ENCODE results near the gene MS4A2.
"Not testable (repeated sequence)": the region's sequence is repeated elsewhere in the genome, so short reads cannot be mapped to it uniquely, and the experiment has no call there.

The MS4A2 gene

DNA sequence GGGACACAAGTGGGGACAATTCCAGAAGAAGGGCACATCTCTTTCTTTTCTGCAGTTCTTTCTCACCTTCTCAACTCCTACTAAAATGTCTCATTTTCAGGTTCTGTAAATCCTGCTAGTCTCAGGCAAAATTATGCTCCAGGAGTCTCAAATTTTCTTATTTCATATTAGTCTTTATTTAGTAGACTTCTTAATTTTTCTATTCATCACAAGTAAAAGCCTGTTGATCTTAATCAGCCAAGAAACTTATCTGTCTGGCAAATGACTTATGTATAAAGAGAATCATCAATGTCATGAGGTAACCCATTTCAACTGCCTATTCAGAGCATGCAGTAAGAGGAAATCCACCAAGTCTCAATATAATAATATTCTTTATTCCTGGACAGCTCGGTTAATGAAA lies at the start of gene MS4A2:
Gene MS4A2 (plus strand): TSS at position 301 of the 400 bp plus-strand sequence. CDS start 102 bp downstream, outside the sequence.
- no peak for DNase-seq (ENCODE audit: low read depth)

DNA sequence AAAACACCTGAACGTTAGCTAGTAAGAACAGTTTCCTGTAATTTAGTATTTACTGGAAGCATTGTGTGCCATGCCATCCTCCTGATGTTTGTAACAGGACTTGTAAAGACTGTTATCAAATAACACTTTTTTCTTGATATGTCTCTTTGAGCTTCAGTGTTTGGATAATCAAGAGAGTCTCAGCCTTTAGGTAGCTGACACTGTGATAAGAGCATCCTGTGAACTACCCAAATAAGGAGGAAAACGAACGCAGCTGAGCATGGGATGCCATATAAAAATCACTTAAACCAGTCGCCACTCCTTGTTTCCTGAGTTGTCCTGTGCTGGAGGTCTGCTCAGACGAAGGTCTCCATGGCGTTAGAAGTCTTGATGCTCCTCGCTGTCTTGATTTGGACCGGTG lies 48.4 kb upstream of the MS4A2 start, which contains the start of gene OOSP2:
Gene OOSP2 (plus strand): TSS at position 301 of the 400 bp plus-strand sequence. CDS start 51 bp downstream, at position 352.
- no peak for DNase-seq (ENCODE audit: low read depth)

DNA sequence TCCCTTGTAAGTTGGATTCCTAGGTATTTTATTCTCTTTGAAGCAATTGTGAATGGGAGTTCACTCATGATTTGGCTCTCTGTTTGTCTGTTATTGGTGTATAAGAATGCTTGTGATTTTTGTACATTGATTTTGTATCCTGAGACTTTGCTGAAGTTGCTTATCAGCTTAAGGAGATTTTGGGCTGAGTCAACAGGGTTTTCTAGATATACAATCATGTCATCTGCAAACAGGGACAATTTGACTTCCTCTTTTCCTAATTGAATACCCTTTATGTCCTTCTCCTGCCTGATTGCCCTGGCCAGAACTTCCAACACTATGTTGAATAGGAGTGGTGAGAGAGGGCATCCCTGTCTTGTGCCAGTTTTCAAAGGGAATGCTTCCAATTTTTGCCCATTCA lies 38.0 kb upstream of the MS4A2 start:
- DNase-seq (ENCODE audit: low read depth) = not testable (repeated sequence)

DNA sequence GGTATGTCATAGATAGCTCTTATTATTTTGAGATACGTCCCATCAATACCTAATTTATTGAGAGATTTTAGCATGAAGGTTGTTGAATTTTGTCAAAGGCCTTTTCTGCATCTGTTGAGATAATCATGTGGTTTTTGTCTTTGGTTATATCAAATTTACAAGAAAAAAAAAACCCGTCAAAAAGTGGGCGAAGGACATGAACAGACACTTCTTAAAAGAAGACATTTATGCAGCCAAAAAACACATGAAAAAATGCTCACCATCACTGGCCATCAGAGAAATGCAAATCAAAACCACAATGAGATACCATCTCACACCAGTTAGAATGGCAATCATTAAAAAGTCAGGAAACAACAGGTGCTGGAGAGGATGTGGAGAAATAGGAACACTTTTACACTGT lies 37.6 kb upstream of the MS4A2 start:
- DNase-seq (ENCODE audit: low read depth) = not testable (repeated sequence)

DNA sequence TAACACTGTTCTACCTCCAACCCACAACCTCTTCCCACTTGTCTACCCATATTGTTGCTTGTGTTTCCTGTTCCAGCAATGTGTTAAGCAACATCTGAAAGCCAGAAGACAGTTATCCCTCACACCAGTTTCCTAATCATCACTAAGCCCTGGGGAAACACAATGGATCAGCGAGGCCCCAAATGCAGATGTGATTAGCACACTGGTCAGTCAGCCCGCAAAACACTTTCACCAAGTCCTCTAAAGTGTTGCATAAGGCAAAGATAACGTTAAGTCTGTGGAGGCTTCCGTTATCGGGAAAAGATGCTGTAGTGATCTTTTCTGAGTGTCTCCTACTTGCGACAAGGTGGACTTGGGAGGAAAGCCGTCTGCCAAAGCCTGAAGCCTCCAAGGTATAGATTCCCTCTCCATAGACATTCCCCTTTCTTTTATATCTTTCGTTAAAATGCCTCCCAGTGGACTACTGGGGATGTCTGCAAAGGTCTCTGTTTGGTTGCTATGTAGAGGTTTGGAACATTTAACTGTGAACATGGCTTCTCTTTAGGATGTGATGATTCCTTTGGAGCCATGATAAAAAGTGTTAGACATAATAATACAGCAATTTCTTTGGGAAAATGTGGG lies 32.0 kb upstream of the MS4A2 start, which contains the start of gene MS4A3:
Gene MS4A3 (plus strand): TSS at position 317 of the 621 bp plus-strand sequence. CDS start 4,496 bp downstream, outside the sequence.
- no peak for DNase-seq (ENCODE audit: low read depth)

DNA sequence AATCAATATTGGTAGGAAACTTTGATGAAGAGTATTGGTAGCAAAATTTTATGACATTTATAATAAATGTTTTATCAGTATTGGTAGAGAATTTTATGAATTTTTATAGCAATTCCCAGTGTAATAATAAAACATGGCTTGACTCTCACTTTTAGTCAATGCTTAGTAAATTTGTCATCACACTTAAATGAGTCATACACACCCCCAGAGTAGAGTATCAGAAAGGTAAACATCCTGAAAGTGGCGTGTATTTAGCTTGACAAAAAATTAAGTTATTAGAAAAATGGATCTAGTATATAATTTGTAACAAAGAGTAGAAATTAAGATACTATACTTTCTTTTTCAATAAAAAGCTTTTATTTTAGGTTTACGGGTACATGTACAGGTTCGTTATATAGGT lies 29.4 kb upstream of the MS4A2 start:
- no peak for DNase-seq (ENCODE audit: low read depth)

DNA sequence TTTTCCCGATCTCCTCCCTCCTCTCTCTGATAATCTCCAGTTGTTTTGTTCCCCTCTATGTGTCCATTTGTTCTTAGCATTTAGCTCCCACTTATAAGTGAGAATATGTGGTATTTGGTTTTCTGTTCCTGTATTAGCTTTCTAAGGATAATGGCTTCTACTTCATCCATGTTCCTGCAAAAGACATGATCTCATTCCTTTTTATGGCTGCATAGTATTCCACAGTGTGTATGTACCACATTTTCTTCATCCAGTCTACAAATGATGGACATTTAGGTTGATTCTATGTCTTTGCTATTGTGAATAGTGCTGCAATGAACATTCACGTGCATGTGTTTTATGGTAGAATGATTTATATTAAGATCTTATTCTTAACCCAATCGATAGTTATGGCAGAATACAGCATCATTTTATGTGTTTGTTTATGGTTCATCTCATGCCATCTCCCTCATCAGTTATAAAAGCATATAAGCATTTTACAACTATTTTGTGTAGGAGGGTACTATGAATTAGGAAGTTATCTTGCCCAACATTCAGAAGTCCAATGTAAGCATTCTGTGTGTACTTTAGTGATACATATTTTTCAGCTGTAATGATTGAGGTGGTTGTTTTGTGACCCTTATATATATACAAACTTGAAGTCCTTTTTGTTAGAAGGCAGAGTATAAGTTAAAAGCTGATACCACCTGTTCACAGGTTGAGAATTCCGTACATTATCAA lies 28.8 kb upstream of the MS4A2 start:
- no peak for DNase-seq (ENCODE audit: low read depth)

DNA sequence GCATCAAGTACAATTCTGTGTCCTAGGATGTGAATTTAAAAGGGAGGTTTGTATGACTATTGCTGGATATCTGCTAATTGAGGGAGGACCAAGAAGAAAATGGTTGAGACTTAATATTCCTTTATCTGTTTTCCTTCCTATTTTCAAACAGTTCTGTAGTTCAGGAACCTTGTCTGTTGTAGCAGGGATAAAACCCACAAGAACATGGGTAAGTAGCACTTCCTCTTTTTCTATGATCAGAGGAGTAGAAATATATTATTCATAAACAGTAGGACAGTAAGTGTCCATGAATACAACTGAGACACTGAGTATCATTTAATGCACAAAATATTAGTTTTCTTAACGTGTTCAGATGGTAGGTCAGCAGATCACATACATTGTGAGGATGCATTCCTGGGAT lies 24.4 kb upstream of the MS4A2 start:
- DNase-seq (ENCODE audit: low read depth) = no peak

DNA sequence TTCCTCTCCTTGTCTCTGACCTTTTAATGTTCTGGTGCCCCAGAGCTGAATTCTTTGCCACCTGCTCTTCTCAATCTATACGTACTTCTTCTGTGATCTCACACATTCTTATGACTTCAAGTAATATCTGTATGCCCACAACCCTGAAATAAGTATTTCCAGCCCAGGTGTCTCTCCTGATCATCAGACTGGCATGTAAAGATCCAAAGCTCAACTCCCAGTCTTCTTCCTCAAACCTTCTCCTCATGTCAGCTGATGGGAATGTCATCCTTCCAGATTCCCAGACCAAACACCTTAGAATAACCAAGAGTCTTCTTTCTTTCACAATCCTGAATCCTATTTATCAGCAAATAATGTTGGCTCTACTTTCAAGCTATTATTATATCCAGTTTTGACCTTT lies 22.7 kb upstream of the MS4A2 start:
- no peak for DNase-seq (ENCODE audit: low read depth)

DNA sequence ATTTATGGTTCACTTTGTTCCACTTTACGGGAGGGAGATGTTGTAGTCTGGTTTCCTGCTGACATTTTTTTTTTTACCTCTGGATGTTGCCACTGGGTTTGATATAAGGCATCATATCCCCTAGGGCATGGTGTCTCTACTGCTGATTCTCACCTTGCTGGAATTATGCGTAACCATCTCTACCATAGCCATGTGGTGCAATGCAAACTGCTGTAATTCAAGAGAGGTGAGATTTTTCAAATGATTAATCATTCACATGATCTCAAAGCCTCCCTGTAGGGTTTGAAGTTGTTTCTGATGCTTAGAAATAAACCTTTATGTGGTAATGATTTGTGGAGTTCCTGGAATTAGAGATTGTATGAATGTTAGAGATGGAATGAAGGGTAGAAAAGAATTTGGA lies 19.0 kb upstream of the MS4A2 start:
- no peak for DNase-seq (ENCODE audit: low read depth)

DNA sequence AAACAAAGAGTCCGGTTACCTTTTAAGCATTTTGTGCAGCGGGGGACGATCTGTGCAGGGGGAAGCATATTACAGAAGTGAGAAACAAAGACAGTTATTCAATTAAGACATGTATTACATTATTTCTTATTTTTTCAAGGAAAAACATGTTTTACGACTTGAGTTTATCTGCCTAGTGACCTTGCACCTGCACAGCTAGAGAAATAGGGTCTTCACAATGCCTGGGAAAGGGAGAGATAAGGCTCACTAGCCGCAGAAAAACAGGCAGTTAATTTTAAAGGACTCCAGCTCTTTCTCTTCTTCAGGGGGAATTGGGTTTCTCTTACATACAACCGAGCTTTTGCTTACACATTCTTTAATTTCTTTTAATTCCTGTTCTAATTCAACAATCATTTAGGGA lies 16.8 kb upstream of the MS4A2 start:
- not testable (repeated sequence) for DNase-seq (ENCODE audit: low read depth)

DNA sequence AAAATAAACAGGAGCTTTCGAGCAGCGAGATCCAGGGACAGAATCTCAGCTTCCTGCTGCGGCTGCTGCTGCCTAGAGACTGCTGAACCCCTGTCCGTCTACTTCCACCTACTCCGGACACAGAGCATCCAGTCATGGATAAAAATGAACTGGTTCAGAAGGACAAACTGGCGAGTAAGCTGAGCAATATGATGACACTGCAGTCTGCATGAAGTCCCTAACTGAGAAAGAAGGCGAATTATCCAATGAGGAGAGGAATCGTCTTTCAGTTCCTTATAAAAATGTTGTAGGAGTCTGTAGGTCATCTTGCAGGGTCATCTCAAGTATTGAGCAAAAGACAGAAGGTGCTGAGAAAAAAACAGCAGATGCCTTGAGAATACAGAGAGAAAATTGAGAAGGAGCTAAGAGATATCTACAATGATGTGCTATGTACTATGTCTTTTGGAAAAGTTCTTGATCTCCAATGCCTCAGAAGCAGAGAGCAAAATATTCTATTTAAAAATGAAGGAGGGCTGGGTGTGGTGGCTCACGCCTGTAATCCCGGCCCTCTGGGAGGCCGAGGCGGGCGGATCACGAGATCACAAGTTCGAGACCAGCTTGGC lies 11.1 kb upstream of the MS4A2 start:
- DNase-seq (ENCODE audit: low read depth) = no peak

DNA sequence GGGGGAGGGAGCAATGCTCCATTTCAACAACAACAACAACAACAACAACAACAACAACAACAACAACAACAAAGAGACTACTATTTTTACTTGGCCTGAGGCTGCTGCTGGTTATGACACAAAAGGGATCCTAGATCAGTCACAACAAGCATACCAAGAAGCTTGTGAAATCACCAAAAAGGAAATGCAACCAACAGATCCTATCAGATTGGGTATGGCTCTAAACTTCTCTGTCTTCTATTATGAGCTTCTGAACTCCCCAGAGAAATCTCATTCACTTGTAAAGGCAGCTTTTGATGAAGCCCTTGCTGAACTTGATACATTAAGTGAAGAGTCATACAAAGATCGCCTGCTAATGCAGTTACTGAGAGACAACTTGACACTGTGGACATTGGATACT lies 10.5 kb upstream of the MS4A2 start:
- DNase-seq (ENCODE audit: low read depth) = no peak

DNA sequence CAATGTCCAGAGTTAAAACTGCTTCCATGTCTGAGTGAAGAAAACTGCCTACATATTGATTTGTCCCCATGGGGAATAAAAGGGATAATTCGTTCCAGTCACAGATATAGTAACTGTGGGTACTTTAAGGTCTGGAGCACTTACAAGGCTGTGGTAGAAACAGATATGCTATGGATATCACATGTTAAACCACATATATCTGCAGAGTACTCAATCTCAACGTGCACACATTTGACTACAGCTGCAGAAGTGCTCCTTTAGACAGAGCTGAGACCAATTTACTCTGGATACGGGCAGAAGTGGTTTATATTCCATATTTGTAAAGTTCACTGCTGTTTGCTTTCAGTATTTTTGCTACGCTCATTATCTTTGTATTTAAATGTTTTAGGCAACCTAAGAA lies 9.7 kb upstream of the MS4A2 start:
- DNase-seq (ENCODE audit: low read depth) = no peak

DNA sequence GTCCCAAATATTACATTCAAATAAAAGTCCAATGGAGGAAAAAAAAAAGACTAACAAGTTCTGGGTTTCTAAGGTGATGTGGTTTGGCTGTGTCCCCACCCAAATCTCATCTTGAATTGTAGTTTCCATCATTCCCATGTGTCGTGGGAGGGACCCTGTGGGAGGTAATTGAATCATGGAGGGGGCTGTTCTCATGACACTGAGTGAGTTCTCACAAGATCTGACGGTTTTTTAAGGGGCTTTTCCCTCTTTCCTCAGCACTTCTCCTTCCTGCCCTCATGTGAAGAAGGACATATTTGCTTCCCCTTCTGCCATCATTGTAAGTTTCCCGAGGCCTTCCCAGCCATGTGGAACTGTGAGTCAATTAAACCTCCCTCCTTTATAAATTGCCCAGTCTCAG lies 7.9 kb upstream of the MS4A2 start:
- no peak for DNase-seq (ENCODE audit: low read depth)

DNA sequence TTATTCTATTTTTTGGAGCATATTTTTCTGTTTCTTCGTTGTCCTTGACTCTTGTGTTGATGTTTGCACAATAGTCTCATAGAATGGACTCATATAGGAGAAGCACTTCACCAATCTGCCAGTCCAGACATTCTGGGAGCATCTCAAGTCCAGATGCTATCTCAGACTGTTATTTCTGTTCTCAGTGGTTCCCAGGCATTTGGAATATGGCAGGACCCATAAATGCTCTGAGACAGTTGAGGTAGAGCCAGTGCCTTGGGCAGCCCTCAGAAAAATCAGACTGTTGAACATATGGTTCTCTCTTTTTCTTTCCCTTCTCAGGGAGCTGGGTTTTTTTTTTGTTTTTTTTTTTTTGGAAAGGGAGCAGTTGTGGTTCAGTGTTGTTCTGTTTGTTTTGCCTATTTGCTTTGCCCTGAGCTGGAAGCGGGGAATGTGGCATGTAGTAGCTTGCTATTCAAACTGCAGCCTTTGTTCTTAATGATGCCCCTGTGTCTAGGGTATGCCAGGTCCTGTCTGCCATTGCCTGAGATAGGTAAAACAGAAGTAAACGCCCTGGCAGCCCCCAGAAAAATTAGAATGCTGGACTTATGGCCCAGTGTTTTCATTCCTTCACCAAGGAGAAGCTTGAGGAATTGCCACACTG lies 3.7 kb upstream of the MS4A2 start:
- no peak for DNase-seq (ENCODE audit: low read depth)

DNA sequence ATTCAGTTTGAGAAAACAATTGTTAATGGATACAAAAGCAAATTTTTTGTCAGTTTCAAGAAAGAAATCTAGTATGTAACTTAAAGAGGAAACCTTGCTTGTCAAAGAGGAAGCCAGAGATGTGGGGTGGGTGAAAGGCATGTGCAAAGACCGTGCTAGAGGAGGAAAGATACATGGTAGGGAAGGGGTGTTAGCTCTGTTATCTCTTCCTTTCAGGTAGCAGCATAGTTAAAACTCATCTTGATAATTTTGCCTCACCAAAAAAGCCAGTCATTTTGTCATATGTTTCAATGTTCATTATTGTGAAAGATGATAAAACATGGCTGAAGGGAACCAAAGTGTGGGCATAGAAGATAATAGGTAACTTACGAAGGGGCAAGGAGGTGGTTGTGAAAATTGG lies 2.6 kb upstream of the MS4A2 start:
- DNase-seq (ENCODE audit: low read depth) = no peak

DNA sequence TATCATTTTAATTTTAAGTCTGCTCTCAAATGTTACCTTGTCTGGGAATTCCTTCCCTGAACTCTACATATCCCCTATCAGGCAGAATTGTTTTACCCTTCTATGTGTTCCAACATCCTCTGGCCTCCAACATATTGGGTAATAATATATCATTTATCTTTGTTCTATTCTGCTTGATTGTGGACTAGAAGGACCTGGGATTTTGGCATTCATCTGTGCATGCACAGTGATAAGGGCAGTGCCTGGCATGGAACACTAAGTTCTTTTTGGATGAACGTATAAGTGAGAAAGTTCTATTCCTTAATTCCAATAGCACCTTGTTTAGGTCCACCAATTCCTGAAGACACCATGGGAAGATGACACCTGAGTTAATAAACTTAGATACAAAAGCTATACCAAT lies 1.2 kb upstream of the MS4A2 start:
- no peak for DNase-seq (ENCODE audit: low read depth)

DNA sequence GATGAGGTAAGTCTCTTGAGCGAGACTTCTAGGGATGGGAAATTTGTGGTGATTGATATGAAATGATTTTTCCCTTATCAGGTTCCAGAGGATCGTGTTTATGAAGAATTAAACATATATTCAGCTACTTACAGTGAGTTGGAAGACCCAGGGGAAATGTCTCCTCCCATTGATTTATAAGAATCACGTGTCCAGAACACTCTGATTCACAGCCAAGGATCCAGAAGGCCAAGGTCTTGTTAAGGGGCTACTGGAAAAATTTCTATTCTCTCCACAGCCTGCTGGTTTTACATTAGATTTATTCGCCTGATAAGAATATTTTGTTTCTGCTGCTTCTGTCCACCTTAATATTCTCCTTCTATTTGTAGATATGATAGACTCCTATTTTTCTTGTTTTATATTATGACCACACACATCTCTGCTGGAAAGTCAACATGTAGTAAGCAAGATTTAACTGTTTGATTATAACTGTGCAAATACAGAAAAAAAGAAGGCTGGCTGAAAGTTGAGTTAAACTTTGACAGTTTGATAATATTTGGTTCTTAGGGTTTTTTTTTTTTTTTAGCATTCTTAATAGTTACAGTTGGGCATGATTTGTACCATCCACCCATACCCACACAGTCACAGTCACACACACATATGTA lies 7.1 kb downstream of the MS4A2 start:
- no peak for DNase-seq (ENCODE audit: low read depth)

DNA sequence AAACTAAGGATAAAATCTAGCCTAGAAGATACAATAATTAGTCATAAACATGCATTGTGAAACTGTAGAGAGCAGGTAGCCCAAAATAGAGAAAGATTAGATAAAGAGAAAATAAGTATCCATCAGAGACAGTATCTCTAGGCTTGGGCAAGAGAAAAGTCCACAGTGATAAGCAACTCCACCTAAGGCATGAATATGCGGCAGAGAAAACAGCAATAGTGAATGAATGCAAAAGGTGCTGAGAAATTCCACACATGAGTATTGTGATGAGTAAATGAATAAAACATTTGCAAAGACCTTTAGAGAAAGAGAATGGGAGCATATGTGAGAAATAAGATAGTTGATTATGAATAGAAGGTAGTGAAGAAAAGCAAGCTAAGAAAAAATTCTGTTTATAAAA lies 8.7 kb downstream of the MS4A2 start:
- DNase-seq (ENCODE audit: low read depth) = no peak

DNA sequence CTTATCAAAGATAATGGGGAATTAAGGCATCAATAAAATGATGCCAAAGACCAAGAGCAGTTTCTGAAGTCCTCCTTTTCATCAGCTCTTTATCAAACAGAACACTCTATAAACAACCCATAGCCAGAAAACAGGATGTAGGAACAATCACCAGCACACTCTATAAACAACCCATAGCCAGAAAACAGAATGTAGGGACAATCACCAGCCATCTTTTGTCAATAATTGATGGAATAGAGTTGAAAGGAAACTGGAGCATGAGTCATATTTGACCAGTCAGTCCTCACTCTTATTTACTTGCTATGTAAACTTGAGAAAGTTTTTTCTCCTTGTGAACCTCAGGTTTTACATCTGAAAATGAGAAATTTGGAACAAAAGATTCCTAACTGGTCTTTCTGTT lies 10.0 kb downstream of the MS4A2 start:
- DNase-seq (ENCODE audit: low read depth) = no peak

DNA sequence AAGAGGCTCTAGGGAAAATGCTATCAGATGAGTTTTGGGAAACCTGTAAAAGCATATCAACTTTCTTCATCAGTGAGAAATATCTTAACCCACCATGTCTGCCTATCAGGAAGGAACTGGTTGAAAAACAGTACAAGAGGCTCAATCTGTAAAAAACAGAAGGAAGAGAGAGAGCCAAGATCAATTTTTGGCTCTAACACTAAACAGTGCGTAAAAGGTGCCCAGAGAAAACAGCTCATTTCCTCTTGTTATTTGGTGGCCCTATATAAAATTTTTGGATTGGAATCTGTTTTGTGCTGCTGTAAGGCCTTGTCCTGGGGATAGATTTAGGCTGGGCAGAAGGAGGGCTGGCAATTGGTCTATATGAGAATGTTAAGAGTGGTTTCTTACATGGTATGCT lies 12.1 kb downstream of the MS4A2 start:
- no peak for DNase-seq (ENCODE audit: low read depth)
